Stimulated activated CD8-positive, alpha-beta memory T cell treated with anti-CD3 and anti-CD28 coated beads, Interleukin-2, amount 100 ng/mL, for 1 hour (primary cell): ENCODE results near the gene POU2F3.

Source experiments
- DNase-seq, 2 donors: peaks; one replicate each; pipeline ENCODE4 v3.0.0-alpha.2; 2020; ENCODE audit warnings: low read depth in 2 of 2

POU2F3 gene

DNA sequence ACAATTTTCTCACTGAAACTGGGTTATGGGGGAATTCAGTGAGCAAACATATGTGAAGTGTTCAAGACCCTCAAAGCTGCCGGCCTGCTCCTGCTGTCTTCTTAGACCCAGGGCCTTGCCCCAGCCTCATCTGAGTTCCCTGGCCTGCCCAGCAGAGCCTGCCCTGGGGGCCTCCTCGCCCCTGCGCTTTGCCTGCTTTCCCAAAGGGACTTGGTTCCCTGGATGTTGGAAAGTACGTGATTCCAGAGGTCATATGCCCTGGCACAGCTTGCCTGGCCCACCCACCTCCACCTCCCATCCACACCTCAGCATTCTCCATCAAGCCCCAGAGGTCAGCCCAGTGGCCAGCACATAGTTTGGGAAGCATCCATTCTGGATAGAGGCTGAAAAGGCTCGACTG lies 13.7 kb upstream of the POU2F3 start:
- DNase-seq, result no peak

DNA sequence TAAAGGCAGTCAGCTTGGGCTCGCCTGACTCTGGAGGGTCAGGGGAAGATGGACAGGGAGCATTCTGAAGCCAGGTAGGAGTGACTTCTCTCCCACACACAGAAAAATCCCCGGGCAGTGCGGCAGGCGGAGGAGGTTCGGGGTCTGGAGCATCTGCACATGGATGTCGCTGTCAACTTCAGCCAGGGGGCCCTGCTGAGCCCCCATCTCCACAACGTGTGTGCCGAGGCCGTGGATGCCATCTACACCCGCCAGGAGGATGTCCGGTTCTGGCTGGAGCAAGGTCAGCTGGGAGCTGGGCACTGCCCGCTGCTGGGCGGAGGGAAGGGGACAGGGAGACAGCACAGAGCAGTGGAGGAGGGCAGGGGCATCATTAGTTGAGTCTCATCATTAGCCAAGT lies 13.2 kb upstream of the POU2F3 start:
- DNase-seq, result no peak

DNA sequence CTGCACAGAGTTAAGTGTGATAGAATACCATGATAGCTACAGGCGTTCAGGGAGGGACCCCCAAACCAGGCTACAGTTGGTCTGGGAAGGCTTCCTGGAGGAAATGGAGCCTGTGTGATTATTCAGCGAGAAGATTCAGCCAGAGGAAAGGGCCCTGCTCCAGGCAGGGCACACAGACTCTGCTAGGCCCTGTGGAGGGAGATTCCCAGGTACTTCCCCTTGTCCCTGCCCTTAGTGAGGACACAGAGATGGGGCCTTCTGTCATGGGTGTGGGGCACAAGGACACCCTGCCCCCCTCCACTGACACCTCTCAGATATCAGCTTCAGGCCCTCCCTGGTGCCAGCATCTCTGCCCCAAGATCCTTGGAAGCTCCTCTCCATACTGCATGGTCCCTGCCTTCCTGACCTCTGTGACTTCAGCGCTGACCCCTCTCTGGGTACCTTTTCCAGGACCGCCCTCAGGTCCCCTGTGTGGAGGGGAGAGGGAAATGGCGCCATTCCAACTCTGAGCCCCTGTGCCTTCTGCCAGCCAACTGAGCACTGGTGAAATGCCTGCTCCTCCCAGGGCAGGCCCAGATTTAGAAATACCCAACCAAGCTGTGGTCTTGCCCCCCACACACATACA lies 12.6 kb upstream of the POU2F3 start:
- DNase-seq, result no peak

DNA sequence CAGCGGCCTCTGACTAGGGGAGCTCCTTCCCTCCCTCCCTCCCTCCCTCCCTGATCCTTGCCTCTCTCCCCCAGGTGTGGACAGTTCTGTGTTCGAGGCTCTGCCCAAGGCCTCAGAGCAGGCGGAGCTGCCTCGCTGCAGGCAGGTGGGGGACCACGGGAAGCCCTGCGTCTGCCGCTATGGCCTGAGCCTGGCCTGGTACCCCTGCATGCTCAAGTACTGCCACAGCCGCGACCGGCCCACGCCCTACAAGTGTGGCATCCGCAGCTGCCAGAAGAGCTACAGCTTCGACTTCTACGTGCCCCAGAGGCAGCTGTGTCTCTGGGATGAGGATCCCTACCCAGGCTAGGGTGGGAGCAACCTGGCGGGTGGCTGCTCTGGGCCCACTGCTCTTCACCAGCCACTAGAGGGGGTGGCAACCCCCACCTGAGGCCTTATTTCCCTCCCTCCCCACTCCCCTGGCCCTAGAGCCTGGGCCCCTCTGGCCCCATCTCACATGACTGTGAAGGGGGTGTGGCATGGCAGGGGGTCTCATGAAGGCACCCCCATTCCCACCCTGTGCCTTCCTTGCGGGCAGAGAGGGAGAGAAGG lies 11.1 kb upstream of the POU2F3 start:
- no peak for DNase-seq

DNA sequence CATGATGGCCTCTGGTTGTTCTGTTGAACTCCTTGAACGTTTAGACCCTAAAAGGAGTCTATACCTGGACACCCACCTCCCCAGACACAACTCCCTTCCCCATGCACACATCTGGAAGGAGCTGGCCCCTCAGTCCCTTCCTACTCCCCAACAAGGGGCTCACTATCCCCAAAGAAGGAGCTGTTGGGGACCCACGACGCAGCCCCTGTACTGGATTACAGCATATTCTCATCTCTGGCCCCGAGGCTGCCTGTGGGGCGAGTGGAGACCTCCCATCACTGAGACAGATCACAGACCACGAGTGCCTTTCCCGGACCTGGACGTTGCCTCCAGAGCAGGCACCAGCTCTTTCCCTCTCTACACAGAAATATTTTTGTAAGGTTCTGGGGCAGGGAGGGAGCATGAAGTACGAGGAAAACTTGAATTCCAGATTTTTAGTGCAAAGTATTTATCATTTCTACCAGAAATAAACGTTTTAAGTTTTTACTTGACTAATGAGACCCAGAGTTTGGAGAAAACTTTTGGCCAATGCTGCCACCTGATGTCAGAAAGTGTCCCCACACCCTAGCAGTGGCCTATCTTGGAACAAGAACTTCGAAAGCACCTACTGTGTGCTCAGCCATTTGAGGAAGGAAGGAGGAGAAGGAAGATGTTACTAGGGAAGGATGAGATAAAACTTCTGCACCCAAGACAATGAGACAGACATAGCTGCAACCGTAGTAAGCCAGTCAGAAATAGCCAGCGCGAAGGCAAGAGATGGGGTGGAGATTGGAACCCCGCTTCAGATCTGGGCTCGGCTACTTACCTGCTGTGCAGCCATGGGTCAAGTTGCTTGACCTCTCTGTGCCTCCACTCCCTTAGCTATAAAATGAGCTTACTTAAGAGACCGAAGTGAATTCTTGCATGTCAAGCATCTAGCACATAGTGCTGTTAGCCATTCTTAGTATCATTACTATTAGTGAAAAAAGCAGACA lies 10.2 kb upstream of the POU2F3 start:
- no peak for DNase-seq

DNA sequence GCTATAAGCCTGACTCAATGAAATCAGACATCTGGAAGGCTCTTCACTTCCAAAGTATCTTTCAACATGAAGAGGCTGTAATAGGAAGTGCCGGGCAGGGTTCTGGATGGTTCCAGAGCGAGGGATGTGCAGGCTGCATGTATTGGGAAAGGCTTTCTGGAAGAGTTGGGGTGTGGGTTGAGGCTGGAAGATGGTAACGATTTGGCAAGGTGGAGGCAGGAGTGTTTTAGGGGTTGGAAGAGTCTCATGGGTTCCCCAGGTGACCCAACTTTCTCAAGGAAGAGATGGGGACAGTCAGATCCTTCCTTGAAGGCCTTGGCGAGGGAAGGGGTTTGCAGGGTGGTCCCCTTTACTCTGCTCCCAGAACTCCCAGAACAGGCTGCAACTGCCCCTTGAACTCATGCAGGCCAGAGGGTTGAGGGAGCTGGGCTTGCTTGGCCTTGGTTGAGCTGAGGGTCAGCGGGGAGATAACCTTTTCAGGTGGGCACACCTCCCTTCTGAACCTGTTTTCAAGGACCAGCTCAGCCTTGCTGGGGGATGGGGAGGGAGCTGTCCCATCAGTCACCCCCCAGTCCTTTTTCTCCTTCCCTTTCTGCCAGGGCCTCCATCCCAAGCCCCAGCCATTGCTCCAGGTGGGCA lies 9.4 kb upstream of the POU2F3 start:
- DNase-seq, result no peak

DNA sequence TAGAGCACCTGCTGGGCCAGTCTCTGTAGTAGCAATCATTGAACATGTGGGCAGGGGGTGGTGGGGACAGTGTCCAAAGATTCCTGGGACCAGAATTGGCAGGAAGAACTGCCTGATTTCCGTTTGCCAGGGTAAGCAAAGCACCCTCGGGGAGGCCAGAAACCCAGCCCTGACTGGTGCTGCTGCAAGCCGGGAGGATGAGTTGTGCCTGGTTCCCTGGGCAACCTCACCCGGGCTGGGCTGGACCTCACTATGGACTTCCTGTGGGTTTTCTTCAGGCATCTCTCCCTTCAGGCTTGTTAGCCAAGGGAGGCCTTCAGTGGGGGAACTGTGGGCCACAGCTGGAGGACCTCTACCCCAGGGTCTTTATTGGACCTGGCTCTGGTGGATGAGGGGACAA lies 8.0 kb upstream of the POU2F3 start:
- no peak for DNase-seq

DNA sequence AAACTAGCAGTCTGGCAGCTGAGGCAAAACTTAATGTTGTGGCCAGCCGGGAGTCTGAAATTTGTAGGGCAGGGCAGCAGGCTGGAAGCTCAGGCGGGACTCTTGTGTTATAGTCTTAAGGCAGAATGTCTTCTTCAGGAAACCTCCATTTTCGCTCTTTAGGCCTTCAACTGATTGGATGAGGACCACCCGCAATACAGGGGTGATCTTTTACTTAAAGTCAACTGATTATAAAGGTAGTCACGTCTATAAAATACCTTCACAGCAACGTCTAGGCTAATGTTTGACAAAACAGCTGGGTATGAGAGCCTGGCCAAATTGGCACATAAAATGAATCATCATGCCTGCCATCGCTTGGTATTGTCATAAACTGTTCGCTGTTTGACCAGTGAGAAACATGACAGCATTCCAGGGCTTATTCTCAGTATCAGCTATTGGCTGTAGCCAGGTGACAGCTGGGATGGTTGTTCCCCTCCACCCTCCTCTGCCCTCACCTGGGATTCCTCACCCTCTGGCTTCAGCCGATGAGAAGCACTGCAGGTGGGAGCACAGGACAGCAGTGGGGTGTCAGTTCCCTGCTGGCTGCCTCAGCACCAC lies 6.6 kb upstream of the POU2F3 start:
- no peak for DNase-seq

DNA sequence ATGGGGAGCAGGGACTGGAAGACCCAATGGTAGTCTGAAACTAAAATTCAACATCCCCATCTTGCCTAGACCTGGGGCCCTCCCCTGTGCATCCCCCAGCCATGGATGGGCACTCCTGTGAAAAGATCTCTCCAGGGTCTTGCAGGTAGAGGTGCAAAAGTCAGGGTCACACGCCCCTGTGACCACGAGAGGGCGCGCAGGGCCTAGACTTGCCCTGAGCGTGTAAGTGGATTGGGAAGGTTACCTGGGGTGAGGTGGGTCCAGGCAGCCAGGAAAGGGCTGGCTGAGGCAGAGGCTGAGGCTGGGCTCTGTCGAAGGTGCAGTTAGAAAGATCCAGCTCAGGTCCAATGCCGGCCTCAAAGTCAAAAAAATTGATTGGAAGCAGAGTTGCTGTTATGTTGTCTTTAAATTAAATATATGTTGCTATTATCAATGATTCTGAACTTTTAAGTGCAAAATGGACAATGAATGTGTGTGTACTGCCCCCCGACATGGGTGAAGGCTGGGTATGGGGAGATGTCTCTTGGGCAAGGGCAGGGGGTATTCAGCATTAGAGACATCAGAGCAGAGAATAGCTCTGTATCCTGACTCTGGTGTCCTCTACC lies 4.8 kb upstream of the POU2F3 start:
- peak in 1 of 2 donors; percentile 27 for DNase-seq

DNA sequence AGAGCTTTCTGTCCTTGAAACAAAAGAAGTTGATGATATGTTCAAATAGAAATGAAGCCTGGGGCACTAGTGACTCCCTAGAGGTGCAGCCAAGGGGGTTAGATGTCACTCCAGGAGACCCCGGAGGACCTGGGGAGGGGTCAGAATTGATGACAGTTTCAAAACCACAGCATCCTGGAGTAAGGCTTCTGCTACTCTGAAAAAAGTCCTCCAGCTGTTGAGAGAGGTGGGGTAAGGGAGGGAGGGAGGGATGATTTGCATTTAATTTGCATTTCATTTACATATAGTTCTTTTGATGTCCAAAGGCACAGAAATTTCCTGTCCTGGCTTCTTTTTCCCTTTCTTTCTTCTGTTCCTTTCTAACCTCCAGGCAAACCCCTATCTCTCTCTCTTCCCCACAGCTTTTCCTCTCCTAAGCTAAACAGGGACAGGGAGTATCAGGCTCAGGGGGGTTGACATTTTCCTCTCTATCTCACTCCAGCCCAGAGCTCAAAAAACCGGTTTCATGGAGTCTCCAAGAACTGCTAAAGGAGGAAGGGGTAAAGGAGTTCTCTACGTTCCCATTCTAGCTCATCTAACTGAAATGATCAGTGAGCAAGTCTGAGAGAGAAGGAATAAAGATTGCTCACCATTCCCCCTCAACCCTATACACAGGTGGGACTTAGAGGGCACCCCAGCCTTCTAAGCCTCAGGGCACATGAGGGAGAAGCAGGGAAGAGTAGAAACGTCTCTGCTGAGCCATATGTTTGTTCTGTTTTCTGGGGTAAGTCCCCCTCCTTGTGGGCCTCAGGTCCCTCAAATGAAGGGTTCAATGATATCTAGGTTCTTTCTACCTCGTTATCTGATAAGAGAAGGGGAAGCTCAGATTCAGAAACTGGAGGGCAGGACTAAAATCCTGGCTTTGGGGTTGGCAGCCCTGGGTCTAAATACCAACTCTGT lies 3.5 kb upstream of the POU2F3 start:
- DNase-seq, result no peak

DNA sequence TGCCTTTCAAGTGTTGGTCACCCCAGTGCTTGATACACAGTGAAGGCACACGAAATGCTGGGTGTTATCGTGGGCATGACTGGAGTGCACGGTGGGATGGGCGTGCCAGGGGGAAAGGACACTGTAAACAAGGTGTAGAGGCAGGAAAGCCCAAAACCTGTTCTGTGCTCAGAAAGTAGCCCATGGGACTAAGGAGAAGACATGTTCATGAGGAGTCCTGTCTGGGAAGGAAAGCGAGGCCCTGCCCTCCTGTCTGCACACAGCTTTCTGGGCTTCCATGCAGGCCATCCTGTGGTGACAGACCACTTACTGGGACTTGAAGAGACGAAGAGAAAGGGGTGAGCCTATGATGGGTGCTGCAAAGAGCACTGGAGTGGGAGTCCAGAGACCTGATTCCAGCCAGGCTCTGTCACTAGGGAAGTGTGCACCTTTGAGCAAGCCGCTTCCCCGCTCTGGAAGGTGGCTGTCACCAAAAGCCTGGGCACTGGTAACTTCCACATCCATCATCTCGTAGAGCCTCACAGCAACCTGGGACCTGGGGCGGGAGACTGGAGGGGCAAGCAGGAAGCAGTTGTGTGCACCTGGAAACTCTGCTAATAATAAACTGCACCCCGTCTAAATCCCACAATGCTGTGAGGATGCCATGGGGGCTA lies 846 bp upstream of the POU2F3 start:
- no peak for DNase-seq

DNA sequence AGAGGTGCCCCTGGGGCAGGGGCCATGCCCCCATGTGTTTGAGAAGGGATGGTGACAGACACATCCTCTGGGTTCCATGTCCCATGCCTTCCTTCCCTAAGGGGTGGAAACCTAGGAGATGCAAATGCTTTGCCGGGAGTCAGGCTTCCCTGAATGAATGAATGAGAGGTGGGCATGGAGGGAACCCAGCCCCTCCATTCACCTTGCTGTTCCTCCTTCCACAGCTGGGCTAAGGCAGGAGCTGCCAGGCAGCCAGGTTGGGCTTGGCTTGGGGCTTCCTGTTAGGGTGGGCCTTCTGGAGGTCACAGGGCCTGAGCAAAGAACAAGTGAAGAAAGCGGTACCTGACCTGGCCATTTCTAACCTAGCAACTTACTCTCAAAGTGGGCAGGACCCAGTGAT lies 926 bp downstream of the POU2F3 start:
- DNase-seq, result no peak

DNA sequence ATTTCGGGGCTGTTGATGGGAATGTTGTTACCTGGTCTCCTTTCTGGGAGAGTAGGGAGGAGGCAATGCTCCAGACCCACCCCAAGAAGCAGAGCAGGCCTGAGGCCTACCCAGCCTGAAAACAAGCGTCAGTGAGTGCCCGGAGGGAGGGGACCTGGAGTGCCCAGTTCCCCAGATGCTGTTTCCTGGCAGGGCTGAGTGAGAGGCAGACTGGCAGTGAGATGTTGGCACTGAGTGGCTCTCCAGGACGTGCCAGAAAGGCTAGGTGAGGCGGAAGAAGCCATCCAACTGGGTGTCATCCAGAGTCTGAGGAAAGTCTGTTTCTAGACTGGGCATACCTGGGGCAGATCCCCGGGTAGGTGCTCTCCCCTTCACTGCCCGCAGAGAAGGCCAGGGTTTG lies 1.3 kb downstream of the POU2F3 start:
- DNase-seq, result no peak

DNA sequence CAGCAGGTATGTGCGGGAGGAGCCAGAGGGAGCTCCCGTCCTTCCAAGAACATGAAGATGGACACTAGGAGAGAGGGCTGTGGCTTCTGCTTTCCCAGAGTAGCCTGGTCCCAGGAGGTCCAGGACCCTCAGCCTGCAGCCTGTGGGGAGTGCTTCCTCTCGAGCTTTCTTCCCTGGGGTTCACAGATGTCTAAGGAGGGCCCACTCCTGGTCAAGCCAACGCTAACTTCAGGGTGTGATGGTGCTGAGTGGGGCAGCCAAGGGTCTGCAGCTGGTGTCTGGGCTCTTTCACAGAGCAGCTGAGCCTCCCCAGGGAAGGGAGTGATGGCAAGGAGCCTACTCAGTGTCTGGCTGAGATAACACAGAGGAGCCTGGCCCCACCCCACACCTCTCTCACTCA lies 3.3 kb downstream of the POU2F3 start:
- no peak for DNase-seq

DNA sequence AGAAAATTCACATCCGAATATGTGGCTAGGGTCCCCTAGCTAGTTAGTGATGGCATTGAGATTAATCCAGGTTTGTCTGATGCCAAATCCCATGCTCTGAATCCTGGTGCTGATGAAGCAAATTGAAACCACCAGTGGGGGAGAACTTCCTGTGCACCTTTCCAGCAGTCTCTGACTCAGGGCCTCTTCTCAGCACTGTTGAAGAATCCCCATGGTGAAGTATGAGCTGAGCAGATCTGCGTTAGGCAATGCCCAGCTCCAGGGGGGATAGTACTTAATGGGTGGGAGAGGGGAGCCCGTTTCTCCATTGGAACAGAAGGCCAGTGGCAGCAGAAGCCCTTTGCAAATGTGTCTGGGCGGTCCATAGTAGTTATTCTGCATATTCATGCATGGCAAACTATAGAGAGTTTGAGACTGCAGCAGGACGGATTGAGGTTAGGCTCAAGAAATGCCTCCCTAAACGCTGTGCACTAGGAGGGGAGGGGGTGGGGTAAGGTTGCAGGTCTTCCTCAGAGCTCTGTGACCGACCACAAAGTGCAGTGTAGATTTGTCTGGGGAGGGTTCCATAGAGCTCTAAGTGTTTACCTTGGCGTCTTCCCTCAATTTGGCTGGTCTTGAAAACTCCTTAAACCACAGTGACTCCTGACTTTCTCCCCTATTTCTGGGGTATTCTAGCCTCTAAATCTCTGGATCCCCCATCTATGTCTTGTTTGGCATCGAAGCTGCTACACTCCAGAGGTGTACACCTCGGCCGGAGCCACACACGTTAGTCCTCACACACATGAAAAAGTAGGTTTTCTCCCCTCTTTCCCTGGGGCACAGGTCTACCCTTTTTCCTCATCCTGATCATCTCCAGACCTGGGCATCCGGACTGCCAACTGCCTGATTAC lies 4.8 kb downstream of the POU2F3 start:
- DNase-seq, result no peak

DNA sequence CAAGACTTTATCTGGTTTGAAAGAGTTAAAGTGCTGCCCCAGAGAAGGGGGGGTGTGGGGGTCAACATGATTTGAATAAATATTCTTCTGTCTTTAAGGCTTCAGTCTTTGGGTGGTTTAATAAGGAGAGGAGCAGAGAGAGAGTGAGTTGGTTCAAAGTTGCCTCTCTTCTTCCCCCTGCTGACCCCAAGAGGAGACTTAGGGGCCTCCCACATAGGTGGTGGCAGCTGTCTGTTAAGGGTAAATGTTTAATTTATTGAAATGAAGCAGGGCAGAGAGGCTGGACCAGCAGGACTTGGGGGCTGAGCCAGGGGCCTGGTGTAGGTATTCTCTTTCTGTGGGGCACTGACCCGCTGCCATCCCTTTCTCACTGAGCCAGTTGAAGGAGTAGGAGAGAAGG lies 5.5 kb downstream of the POU2F3 start:
- no peak for DNase-seq

DNA sequence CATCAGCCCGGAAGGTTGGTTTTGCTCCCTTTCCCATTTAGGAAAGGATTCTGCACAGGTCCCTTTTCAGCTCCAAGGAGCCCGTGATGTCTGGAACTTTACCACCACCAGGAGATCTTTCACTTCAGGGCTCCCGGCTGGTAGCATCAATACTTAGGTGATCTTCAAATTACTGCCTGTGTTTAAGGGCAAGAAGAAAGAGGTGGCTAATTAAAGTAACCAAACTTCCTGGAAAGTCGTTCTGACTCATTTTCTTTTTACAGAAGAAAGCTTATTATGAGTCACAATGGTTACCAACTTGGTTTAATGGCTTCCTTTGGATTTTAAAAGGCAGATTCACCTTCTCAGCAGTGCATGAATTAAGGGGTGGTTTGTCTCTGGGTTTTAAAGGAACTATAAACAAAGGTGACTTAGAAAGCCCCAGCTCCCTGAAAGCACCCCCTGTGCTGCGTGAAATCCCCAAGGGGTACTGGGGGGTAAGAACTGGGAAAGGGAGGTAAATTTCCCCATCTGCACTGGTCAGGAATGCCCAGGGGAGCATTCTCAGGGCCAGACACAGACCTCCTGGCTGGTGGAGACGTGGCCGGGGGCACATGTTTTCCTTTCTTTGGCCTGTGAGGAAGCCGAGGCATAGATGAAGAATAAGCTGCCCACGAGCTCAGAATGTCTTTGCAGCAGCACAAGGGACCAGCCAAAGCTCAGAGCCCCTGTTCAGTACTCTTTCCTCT lies 8.8 kb downstream of the POU2F3 start:
- DNase-seq, result no peak
